Measurements from ENCODE around the gene HEYL. TPM values are rescaled to one million over a fixed set of nuclear protein-coding genes. Genes with fewer than 3 reads are reported as not detected.
A peak's percentile ranks its signal among the peaks of the same experiment; 100 is the strongest.

HEYL gene
- total and polyA plus RNA-seq, 4 donors: 24.2 to 68.6 (median 30.8) TPM

DNA sequence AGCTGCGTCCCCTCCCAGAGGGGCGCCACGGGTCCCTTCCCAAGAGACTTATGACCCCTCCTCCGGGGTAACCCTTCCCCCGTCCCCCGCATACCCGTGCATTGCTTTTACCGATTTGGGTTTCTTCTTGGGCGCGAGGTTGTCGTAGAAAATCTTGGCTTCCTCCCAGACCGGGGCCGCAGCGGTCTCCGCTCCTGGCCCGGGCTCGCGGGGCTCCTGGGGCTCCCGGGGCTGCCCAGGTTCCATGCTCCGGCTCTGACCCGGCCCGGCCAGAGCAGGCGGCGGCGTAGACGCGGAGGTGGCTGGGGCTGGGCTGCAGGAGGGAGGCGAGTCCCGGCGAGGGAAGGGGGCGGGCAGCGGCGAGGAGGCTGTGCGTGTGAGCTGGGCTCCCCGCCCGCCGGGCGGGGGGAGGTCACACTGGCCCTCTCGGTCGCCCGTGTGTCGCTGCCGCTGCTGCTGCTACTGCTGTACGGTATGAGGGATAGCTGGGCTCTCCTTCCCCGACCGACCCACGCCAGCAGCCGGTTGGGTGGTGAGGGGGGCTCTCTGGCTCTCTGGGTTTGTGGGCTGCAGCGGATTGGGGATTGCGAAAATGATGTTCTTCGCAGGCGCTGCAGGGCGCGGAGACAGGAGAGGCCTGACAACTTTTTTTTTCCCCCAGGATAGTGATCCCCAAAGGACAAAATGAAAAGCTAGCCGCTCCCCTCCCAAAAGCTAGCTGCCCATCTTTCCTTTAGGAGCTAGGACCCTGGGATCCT lies 32.5 kb upstream of the HEYL start, which contains the start of gene NT5C1A:
NT5C1A (minus strand) TSS at position 315 of the 758 bp plus-strand sequence; CDS start at position 246, 69 bp downstream.
- 1 to 2% methylated on average over 41 to 55 of the region's 55 CpGs for WGBS, 2 donors
- no peaks in the 10 kb centered on the region for H3K27me3 ChIP-seq (ENCODE audit: control insufficient read depth in 1 of 2, insufficient read depth in 2 of 2, low read length in 1 of 2)
- intact Hi-C loops (cut with DNase I): no loop called here
- H3K9me3 ChIP-seq (ENCODE audit: control insufficient read depth, low read length): no peaks in the 10 kb centered on the region
- peak; percentile 56 to 81 for DNase-seq
- no peaks in the 10 kb centered on the region for H3K4me1 ChIP-seq (ENCODE audit: control insufficient read depth in 1 of 2, insufficient read depth in 2 of 2, low read length in 2 of 2)
- H3K4me3 ChIP-seq (ENCODE audit: low read length in 2 of 2): peak within 1 kb of the TSS; percentile 24 to 57
- H3K27ac ChIP-seq (ENCODE audit: low read depth in 1 of 2, low read length in 2 of 2): no peak within 1 kb of the TSS
- H3K36me3 ChIP-seq (ENCODE audit: control insufficient read depth in 1 of 2, insufficient read depth in 2 of 2, low read length in 1 of 2): no peaks in the 10 kb centered on the region
- ATAC-seq (ENCODE audit: low FRiP score): peak; percentile 78

DNA sequence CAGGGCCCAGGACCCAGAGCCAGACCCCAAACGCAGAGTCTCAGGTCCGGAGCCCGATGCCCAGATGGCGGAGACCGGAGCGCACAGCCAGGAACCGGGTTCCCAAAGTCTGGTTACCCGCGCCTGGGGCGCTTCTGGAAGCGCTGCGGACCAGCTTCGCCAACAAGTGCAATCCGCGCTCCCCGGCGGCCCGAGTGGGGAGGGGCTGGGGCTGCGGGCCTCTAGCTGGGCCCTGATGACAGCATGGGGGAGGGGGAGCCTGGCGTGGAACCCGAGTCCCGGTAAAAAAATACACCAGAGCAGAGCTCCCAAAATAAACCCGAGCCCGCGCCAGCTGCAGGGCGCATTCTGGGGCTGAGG lies 32.0 kb upstream of the HEYL start:
- intact Hi-C loops (cut with DNase I): no loop called here
- Histone ChIP-seq H3K36me3 (ENCODE audit: control insufficient read depth in 1 of 2, insufficient read depth in 2 of 2, low read length in 1 of 2) (no peaks in the 10 kb centered on the region), H3K27me3 (ENCODE audit: control insufficient read depth in 1 of 2, insufficient read depth in 2 of 2, low read length in 1 of 2) (no peaks in the 10 kb centered on the region), H3K4me1 (ENCODE audit: control insufficient read depth in 1 of 2, insufficient read depth in 2 of 2, low read length in 2 of 2) (no peaks in the 10 kb centered on the region), H3K4me3 (ENCODE audit: low read length in 2 of 2) (peak overlapping the region; percentile 24 to 57), H3K9me3 (ENCODE audit: control insufficient read depth, low read length) (no peaks in the 10 kb centered on the region), H3K27ac (ENCODE audit: low read depth in 1 of 2, low read length in 2 of 2) (no peak overlapping the region)
- DNase-seq: peak; percentile 51 to 85
- WGBS, 2 donors: 1% methylated on average over 26 of the region's 26 CpGs
- ATAC-seq (ENCODE audit: low FRiP score): peak; percentile 73

DNA sequence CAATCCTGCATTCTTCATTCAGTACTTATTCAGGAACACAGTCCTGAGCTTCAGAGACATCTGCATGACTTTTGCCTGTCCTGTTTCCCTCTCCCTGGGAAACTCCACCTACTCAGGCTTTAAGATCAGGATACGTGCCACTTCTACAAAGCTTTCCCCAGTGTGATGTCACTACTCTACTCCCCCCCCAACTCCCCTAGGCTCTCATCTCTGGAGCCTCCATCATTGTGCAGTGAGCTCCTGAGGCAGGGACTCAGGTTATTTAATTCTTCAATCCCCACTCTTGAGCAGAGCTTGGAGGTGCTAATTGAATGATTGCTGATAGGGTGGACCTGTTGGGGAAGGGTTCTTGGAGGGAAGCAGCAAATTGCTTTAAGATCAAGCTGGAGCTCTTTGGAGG lies 31.2 kb upstream of the HEYL start:
- Histone ChIP-seq H3K9me3 (ENCODE audit: control insufficient read depth, low read length) (no peaks in the 10 kb centered on the region), H3K27ac (ENCODE audit: low read depth in 1 of 2, low read length in 2 of 2) (no peak overlapping the region), H3K4me3 (ENCODE audit: low read length in 2 of 2) (no peak overlapping the region), H3K36me3 (ENCODE audit: control insufficient read depth in 1 of 2, insufficient read depth in 2 of 2, low read length in 1 of 2) (no peaks in the 10 kb centered on the region), H3K27me3 (ENCODE audit: control insufficient read depth in 1 of 2, insufficient read depth in 2 of 2, low read length in 1 of 2) (no peaks in the 10 kb centered on the region), H3K4me1 (ENCODE audit: control insufficient read depth in 1 of 2, insufficient read depth in 2 of 2, low read length in 2 of 2) (no peaks in the 10 kb centered on the region)
- 17 to 31% methylated on average over 1 of the region's 1 CpG for WGBS, 2 donors
- no peak for ATAC-seq (ENCODE audit: low FRiP score)
- no peak for DNase-seq
- intact Hi-C loops (cut with DNase I): no loop called here

DNA sequence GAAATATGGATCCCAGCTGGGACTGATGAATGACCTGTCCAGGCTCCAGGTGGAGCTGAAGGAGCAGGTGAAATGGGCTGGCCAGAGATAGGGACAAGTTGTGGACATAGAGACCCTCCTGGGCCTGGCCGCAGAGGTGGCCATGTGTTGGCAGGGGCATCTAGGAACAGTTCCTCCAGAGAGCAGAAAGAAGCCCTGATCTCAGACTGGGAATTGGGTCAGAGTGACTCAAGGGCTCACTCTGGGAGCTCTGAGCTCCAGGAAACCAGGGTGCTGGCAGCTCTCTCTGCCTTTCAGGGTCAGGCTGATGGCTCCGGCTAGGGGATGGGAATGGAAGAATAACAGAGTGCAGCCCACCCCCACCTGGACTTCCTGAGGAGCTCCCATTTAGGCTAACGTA lies 29.5 kb upstream of the HEYL start:
- H3K27me3 ChIP-seq (ENCODE audit: control insufficient read depth in 1 of 2, insufficient read depth in 2 of 2, low read length in 1 of 2): no peaks in the 10 kb centered on the region

DNA sequence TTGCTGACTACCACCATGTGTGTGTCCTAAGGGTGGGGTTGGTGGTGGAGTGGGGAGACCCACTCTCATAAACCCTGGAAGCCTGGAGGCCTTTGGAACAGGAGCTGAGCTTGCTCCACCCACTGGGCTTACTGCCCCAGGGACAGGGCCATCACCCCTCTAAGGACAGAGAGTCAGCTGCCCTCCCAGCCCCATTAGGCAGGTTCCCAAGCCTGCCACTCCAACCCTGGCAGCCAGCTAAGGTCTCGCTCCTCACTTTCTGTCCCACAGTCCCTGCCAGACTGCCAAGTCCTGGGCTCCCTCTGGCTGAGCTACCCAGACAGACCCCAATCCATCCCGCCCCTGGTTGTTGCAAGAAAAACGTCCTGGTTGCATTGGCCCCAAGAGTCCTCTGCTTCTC lies 28.7 kb upstream of the HEYL start:
- 22 to 27% methylated on average over 3 of the region's 3 CpGs for WGBS, 2 donors
- Histone ChIP-seq H3K9me3 (ENCODE audit: control insufficient read depth, low read length) (no peaks in the 10 kb centered on the region), H3K27ac (ENCODE audit: low read depth in 1 of 2, low read length in 2 of 2) (no peak overlapping the region), H3K4me3 (ENCODE audit: low read length in 2 of 2) (no peak overlapping the region), H3K4me1 (ENCODE audit: control insufficient read depth in 1 of 2, insufficient read depth in 2 of 2, low read length in 2 of 2) (no peaks in the 10 kb centered on the region), H3K27me3 (ENCODE audit: control insufficient read depth in 1 of 2, insufficient read depth in 2 of 2, low read length in 1 of 2) (no peaks in the 10 kb centered on the region), H3K36me3 (ENCODE audit: control insufficient read depth in 1 of 2, insufficient read depth in 2 of 2, low read length in 1 of 2) (no peaks in the 10 kb centered on the region)
- intact Hi-C loops (cut with DNase I): no loop called here
- DNase-seq: no peak
- ATAC-seq (ENCODE audit: low FRiP score): no peak

More for the DNA sequence above, 29.5 kb upstream of the HEYL start:
- WGBS, 2 donors: 28 to 34% methylated on average over 3 of the region's 3 CpGs
- Histone ChIP-seq H3K27ac (ENCODE audit: low read depth in 1 of 2, low read length in 2 of 2) (no peak overlapping the region), H3K4me3 (ENCODE audit: low read length in 2 of 2) (no peak overlapping the region), H3K4me1 (ENCODE audit: control insufficient read depth in 1 of 2, insufficient read depth in 2 of 2, low read length in 2 of 2) (no peaks in the 10 kb centered on the region), H3K9me3 (ENCODE audit: control insufficient read depth, low read length) (no peaks in the 10 kb centered on the region), H3K36me3 (ENCODE audit: control insufficient read depth in 1 of 2, insufficient read depth in 2 of 2, low read length in 1 of 2) (no peaks in the 10 kb centered on the region)
- DNase-seq (no peak), ATAC-seq (ENCODE audit: low FRiP score) (no peak)
- intact Hi-C loops (cut with DNase I): no loop called here

DNA sequence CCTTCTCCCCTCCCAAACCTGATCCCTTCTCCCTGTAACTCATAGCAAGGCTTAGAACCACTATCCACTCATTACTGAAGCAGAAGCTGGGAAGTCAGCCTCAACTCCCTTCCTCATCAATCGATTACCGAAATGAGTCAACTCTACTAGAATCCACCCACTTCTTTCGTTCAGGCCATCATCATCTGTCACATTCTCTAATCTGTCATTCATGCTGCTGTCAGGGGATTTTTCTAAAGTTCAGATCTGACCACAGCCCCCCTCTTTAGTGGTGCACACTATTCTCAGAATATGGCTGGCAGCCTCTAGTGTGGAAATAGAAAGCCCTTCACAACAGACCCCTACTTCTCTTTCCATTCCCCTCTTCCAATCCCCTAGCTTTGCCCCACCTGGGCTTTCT lies 27.3 kb upstream of the HEYL start:
- H3K27me3 ChIP-seq (ENCODE audit: control insufficient read depth in 1 of 2, insufficient read depth in 2 of 2, low read length in 1 of 2): no peaks in the 10 kb centered on the region
- 91 to 92% methylated on average over 3 of the region's 3 CpGs for WGBS, 2 donors

DNA sequence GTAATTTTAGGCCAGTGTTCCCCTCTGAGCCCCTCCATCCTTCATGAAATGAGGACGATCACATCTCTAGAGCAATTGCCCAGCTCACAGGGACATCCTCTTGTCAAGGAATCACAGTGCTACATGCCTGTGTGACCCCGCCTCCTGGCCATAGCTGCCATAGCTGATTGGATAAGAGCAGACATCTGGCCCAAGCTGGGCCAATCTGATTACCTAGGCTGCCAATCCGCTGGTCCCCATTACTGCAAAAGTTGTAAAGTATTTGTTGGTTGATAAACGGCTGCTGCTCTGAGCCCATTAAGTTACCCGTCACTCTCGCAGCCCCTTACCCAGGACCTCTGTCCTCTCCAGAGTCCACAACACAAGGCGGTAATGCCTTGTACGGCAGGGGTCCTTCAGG lies 24.1 kb upstream of the HEYL start:
- WGBS, 2 donors: 86 to 88% methylated on average over 8 of the region's 8 CpGs

More for the DNA sequence above, 27.3 kb upstream of the HEYL start:
- no peaks in the 10 kb centered on the region for H3K36me3 ChIP-seq (ENCODE audit: control insufficient read depth in 1 of 2, insufficient read depth in 2 of 2, low read length in 1 of 2)
- ATAC-seq (ENCODE audit: low FRiP score) (no peak), DNase-seq (no peak)
- intact Hi-C loops (cut with DNase I): no loop called here
- no peak overlapping the region for H3K4me3 ChIP-seq (ENCODE audit: low read length in 2 of 2)
- no peak overlapping the region for H3K27ac ChIP-seq (ENCODE audit: low read depth in 1 of 2, low read length in 2 of 2)
- no peaks in the 10 kb centered on the region for H3K4me1 ChIP-seq (ENCODE audit: control insufficient read depth in 1 of 2, insufficient read depth in 2 of 2, low read length in 2 of 2)
- no peaks in the 10 kb centered on the region for H3K9me3 ChIP-seq (ENCODE audit: control insufficient read depth, low read length)

DNA sequence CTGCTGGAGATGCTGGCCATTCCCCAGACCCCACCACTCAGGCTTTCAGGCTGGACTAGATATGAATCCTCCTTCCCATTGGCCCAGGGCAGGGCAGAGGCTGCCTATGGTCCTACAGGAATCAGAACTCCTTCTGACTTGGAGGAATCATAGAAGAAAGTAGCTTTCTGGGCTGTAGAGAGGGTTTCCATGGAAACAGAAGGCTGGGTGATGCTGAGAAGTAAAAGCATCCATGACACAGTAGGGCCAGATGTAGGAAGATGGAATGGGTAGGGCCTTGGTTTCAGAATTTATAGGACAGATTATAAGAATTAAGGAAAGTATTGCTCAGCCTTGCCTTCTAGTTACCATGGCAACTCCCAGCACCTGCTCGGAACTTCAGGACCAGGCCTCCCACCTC lies 23.4 kb upstream of the HEYL start:
- Histone ChIP-seq H3K4me3 (ENCODE audit: low read length in 2 of 2) (no peak overlapping the region), H3K4me1 (ENCODE audit: control insufficient read depth in 1 of 2, insufficient read depth in 2 of 2, low read length in 2 of 2) (peaks cover 0 to under 1% of the 10 kb centered on the region in 2 donors), H3K36me3 (ENCODE audit: control insufficient read depth in 1 of 2, insufficient read depth in 2 of 2, low read length in 1 of 2) (no peaks in the 10 kb centered on the region), H3K27me3 (ENCODE audit: control insufficient read depth in 1 of 2, insufficient read depth in 2 of 2, low read length in 1 of 2) (no peaks in the 10 kb centered on the region), H3K9me3 (ENCODE audit: control insufficient read depth, low read length) (no peaks in the 10 kb centered on the region), H3K27ac (ENCODE audit: low read depth in 1 of 2, low read length in 2 of 2) (no peak overlapping the region)
- WGBS, 2 donors: 91 to 93% methylated on average over 1 of the region's 1 CpG
- intact Hi-C loops (cut with DNase I): no loop called here
- DNase-seq: no peak
- ATAC-seq (ENCODE audit: low FRiP score): no peak

More for the DNA sequence above, 24.1 kb upstream of the HEYL start:
- ATAC-seq (ENCODE audit: low FRiP score) (no peak), DNase-seq (no peak)
- Histone ChIP-seq H3K4me1 (ENCODE audit: control insufficient read depth in 1 of 2, insufficient read depth in 2 of 2, low read length in 2 of 2) (no peaks in the 10 kb centered on the region), H3K27ac (ENCODE audit: low read depth in 1 of 2, low read length in 2 of 2) (no peak overlapping the region), H3K4me3 (ENCODE audit: low read length in 2 of 2) (no peak overlapping the region), H3K9me3 (ENCODE audit: control insufficient read depth, low read length) (no peaks in the 10 kb centered on the region), H3K36me3 (ENCODE audit: control insufficient read depth in 1 of 2, insufficient read depth in 2 of 2, low read length in 1 of 2) (no peaks in the 10 kb centered on the region), H3K27me3 (ENCODE audit: control insufficient read depth in 1 of 2, insufficient read depth in 2 of 2, low read length in 1 of 2) (no peaks in the 10 kb centered on the region)
- intact Hi-C loops (cut with DNase I): no loop called here

DNA sequence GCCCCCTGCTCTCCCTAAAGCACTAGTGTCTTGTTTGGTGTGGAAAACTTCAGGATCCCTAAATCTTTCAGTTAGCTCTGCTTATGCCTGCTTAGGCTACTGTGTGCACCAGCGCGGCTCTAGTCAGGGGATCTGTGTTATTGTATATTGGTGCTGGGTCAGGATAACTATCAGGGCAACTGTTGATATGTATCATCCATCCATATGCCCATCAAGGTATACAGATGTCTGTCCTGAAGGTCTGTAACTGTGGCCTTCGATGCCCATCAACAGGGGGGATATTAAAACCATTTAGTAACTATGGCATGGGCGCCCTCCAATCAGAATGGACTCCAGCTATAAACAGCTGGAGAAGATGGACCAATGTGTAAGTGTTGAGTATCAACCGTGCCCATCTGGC lies 20.1 kb upstream of the HEYL start:
- H3K27ac ChIP-seq (ENCODE audit: low read depth in 1 of 2, low read length in 2 of 2): no peak overlapping the region
- no peak overlapping the region for H3K4me3 ChIP-seq (ENCODE audit: low read length in 2 of 2)
- H3K27me3 ChIP-seq (ENCODE audit: control insufficient read depth in 1 of 2, insufficient read depth in 2 of 2, low read length in 1 of 2): no peaks in the 10 kb centered on the region
- DNase-seq (peak in 1 of 2 donors; percentile 15), ATAC-seq (ENCODE audit: low FRiP score) (no peak)
- no peaks in the 10 kb centered on the region for H3K9me3 ChIP-seq (ENCODE audit: control insufficient read depth, low read length)
- intact Hi-C loops (cut with DNase I): loop anchor here in 1 of 2 donors (5.0 kb wide), 1 partner anchor 58 kb away; no protein-coding TSS in a partner anchor
- H3K36me3 ChIP-seq (ENCODE audit: control insufficient read depth in 1 of 2, insufficient read depth in 2 of 2, low read length in 1 of 2): no peaks in the 10 kb centered on the region
- H3K4me1 ChIP-seq (ENCODE audit: control insufficient read depth in 1 of 2, insufficient read depth in 2 of 2, low read length in 2 of 2): peaks cover 0 to 2% of the 10 kb centered on the region in 2 donors
- WGBS, 2 donors: 89 to 90% methylated on average over 5 of the region's 5 CpGs

Measured in aorta (tissue), 5 donors.